SK-N-SH (cell line): ENCODE data around the gene IQCK.

Experiments used
- EP300 ChIP-seq, 2 experiments: IDR thresholded peaks; 2 replicates each; pipeline versions ENCODE4 v1.4.0 to v1.6.1; 2012; ENCODE audit warnings: borderline replicate concordance in 1 of 2, low read depth in 1 of 2, low read length in 1 of 2
- NFIC ChIP-seq: IDR thresholded peaks from 2 replicates; pipeline ENCODE4 v1.4.0; 2012; ENCODE audit warnings: borderline replicate concordance
- POLR2AphosphoS5 ChIP-seq: IDR thresholded peaks from 2 replicates; pipeline ENCODE4 v1.6.1; 2012; ENCODE audit warnings: low read depth, low read length
- RXRA ChIP-seq: IDR thresholded peaks from 2 replicates; pipeline ENCODE4 v1.4.0; 2012; ENCODE audit warnings: low read depth, mild to moderate bottlenecking, borderline replicate concordance
- TF ChIP-seq, protein P1 (sequence below): fragments of 200-600 bp; sonication (generic); IDR thresholded peaks from 2 replicates; pipeline ENCODE4 v1.6.1; 2017; ENCODE audit warnings: antibody characterized with exemption, mild to moderate bottlenecking, moderate library complexity

DNA sequence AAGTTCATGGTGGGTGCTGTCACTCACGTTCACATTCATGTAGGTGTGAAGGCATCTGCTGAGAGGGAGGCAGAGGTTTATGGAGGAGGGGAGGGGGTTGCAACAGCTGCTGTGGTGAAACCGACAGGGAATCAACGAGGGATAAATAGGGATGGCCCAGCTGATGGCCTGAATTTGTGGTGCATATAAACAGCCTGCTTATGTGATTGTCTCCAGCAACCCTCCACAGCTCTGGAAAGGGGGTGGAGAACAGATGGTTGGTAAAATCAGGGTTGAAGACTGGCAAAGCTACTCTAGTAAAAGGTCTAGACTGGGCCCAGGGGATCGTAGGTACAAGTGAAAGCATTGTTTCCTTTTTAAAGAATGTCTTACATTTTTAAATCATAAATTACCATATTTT, 53.7 kb downstream of the IQCK start:
- TF ChIP-seq, protein P1, sequence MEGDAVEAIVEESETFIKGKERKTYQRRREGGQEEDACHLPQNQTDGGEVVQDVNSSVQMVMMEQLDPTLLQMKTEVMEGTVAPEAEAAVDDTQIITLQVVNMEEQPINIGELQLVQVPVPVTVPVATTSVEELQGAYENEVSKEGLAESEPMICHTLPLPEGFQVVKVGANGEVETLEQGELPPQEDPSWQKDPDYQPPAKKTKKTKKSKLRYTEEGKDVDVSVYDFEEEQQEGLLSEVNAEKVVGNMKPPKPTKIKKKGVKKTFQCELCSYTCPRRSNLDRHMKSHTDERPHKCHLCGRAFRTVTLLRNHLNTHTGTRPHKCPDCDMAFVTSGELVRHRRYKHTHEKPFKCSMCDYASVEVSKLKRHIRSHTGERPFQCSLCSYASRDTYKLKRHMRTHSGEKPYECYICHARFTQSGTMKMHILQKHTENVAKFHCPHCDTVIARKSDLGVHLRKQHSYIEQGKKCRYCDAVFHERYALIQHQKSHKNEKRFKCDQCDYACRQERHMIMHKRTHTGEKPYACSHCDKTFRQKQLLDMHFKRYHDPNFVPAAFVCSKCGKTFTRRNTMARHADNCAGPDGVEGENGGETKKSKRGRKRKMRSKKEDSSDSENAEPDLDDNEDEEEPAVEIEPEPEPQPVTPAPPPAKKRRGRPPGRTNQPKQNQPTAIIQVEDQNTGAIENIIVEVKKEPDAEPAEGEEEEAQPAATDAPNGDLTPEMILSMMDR = no peak
- TF ChIP-seq NFIC (no peak), POLR2AphosphoS5 (no peak), RXRA (no peak), EP300 (IDR thresholded peaks at IDR 0.05; ENCODE audit: borderline replicate concordance in 1 of 2, low read depth in 1 of 2, low read length in 1 of 2) (no peak)
